Stimulated activated CD8-positive, alpha-beta memory T cell treated with anti-CD3 and anti-CD28 coated beads, Interleukin-7, amount 100 ng/mL, for 4 hours (primary cell): Measurements from ENCODE around the gene MRPL42.
"Not testable (repeated sequence)": the region's sequence is repeated elsewhere in the genome, so short reads cannot be mapped to it uniquely, and the experiment has no call there.

Experiments used
- DNase-seq, 2 donors: peaks; one replicate each; pipeline ENCODE4 v3.0.0-alpha.2; 2020; ENCODE audit warnings: low read depth in 2 of 2

MRPL42 gene

DNA sequence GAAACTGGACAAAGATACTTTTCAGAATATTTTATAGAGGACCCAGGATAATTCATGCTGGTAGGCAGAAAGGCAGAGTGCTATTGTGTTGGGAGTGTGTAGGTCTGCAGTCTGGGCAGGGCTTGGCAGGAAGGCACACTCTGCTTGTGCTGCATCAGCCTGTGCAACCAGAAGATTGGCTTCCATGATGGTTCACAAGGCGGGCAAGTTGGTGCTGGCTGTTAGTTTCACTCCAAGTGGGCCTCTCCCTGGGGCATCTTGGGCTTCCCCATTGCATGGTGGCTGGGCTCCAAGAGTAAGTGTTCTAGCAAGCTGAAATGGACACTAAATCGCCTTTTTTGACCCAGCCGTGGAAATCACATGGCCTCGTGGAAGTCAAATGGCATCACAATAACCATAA, 23.7 kb upstream of the MRPL42 start:
- no peak for DNase-seq

GRCh38 chr12:93447555-93448290, 19.6 kb upstream of the MRPL42 start:
- no peak for DNase-seq

- no peak for DNase-seq
These were observed 18.5 kb upstream of the MRPL42 start for GRCh38 chr12:93448796-93449195.

- DNase-seq = no peak
These were observed 18.0 kb upstream of the MRPL42 start for GRCh38 chr12:93449277-93449676.

DNA sequence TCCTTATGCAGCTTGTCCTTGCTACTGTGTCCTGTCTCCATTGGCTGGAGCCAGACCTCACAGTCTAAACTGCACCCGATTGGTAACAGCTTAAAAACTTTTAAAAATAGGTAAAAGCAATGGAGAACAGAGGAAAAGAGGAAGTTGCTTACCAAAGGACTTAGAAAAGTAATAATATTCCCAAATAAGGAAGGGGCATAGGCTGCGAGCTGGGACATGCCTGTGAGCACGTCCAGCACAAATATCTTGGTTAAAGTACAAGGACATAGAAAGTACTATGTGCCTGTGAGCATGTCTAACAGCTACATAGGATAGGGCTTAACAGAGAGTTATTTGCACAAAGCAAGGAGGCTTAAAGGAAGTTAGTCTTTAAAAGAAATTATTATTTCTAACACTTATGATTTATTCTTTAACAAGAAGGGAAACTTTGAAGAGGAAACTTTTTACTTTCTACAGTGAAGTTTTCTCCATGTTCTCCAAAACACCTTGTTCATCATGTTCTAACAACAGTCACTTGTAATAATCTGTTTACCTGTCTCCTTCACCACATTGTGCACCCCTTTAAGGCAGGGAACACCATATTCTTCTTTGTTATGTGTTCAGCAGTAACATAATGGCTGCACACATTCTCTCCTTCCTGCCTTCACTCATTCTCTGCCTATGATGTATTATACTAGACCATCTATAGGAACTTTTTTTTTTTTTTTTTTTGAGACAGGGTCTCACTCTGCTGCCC, 15.7 kb upstream of the MRPL42 start:
- no peak for DNase-seq

GRCh38 chr12:93453633-93454032, 13.7 kb upstream of the MRPL42 start:
- DNase-seq = no peak

DNA sequence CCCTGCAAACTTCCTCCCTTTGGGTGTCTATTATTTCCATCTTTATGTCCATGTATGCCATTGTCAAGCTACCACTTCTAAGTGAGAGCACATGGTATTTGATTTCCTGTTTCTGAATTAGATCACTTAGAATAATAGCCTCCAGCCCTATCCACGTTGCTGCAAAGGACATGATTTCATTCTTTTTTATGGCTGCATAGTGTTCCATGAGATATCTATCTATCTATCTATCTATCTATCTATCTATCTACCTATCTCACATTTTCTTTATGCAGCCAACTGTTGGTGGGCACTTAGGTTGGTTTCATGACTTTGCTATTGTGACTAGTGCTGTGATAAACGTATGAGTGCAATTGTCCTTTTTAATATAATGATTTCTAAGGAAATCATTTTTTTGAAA, 11.2 kb upstream of the MRPL42 start:
- DNase-seq = no peak

DNA sequence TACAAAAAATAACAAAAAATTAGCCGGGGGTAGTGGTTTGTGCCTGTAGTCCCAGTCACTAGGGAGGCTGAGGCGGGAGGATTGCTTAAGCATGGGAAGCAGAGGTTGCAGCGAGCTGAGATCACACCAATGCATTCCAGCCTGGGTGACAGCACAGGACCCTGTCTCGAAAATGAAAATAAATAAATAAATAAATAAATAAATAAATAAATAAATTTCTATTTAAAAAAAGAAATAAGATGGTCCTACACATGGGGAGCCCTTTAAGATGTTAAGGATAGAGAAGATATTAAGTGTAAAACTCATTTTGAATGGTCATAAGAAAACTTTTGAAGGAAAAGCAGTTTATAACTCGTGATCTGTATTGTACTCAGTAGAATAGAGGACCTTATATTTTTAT, 8.2 kb upstream of the MRPL42 start:
- no peak for DNase-seq

DNA sequence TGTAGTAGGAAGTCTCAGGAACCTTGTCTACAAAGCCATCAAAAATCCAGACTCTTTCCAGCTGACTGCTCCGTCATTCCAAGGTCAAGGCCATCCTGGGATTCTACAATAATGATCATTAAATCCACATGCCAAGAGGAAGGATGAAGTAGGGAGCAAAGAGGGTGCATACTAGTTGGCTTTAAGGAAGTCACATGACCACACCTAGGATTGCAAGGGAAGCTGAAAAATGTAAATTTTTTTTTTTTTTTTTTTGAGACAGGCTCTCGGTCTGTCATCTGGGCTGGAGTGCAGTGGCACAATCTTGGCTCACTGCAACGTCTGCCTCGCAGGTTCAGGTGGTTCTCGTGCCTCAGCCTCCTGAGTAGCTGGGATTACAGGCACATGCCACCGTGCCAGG, 7.3 kb upstream of the MRPL42 start:
- DNase-seq = no peak

GRCh38 chr12:93460902-93461301, 6.4 kb upstream of the MRPL42 start:
- no peak for DNase-seq

DNA sequence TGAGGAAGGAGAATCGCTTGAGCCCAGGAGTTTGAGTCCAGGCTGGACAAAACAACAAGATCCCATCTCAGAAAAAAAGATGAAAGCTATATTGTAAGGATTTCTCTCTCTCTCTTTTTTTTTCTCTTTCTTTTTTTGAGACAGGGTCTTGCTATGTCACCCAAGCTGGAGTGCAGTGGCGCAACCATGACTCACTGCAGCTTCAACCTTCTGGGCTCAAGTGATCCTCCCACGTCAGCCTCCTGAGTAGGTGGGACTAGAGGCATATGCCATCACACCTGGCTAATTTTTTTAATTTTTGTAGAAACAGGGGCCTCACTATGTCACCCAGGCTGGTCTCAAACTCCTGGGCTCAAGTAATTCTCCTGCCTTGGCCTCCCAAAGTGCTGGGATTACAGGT, 5.8 kb upstream of the MRPL42 start:
- DNase-seq = peak in 1 of 2 donors; percentile 7

DNA sequence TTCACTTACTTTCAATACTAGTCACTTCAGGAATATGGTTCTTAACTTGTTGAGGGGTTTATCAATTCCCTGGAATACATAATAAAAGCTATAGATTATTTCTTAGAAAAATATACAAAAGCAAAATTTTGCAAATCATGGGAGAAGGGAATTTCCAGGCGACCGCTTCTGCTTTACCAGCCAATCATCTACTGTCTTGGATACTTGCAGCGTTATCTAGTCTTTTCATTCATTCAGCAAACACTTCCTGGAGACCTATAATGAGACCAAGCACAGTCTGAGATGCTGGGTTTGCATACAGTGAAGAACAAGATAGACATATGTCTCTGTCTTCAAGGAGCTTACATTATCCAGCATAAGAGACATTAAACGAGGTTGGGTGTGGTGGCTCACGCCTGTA, 1.5 kb upstream of the MRPL42 start:
- no peak for DNase-seq

GRCh38 chr12:93466625-93467350, 526 bp upstream of the MRPL42 start:
- no peak for DNase-seq

GRCh38 chr12:93468008-93468371, 676 bp downstream of the MRPL42 start:
- no peak for DNase-seq

DNA sequence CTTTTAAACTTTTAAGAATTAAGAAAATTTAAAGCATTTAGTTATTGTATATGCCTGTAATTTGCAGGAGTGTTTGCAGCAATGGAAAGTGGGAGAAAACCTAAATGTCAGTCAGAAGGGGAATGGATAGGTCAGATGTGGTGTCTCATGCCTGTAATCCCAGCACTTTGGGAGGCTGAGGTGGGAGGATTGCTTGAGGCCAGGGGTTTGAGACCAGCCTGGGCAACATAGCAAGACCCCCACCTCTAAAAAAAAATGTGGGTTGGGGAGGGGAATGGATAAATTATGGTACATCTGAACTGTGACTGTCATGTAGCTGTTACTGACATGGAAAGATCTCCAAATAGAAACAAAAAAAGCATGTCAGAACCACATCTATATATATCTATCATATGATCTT, 2.1 kb downstream of the MRPL42 start:
- no peak for DNase-seq

DNA sequence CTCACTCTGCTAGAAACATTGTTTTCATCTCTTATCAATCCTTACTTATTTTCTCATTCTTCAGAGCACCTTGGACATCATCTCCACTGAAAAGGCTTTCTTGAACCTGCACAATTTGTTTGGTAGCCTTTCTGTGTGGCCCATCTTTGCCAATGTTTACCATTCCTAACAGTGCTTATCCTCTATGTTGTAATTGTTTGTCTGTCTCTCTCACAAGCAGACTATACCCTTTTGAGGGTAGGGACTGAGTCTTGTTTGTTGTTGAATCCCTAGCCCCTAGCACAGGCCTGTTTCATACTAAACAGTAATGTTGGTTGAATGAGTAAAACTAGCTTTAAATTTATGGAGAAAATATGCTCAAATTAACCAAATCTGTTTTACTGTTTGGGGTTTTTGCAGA, 9.2 kb downstream of the MRPL42 start:
- no peak for DNase-seq

- no peak for DNase-seq
These were observed 15.4 kb downstream of the MRPL42 start for GRCh38 chr12:93482721-93483120.

GRCh38 chr12:93483151-93483807, 16.0 kb downstream of the MRPL42 start:
- DNase-seq = no peak

GRCh38 chr12:93484315-93484981, 17.1 kb downstream of the MRPL42 start:
- DNase-seq = no peak

DNA sequence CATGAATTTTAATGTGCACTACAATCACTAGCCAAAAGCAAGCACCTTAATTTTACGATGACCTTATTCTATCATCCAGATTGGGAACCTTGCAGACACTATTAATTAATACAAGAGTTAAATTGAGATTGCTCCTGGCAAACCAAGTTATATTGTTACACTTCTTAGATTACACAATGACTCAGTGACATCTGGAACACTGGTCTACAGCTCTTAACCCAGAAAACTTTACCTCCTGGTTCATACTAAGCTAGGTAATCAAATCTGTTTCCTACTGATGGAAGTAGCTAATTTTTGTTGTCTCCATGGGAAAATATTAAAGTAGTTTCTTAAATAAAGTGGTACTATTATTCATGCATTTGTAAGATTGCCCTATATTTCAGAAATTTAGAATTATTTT, 25.5 kb downstream of the MRPL42 start:
- DNase-seq = not testable (repeated sequence)

DNA sequence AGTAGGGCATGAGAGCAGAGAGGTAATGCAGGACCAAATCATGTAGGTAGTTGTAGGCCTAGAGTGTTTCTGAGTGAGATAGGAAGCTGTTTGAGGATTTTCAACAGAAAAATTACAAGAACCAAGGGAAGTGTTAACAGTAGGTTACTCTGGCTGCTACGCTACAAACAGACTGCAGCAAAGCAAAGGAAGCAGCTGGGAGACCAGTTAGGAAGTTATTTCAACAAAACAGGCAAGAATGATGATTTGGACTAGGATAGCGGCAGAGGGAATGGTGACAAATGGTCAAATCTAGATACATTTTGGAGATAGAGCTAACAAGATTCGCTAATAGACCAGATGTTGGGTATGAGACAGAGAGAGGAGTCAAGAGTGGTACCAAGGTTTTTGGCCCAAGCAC, 26.8 kb downstream of the MRPL42 start:
- no peak for DNase-seq

DNA sequence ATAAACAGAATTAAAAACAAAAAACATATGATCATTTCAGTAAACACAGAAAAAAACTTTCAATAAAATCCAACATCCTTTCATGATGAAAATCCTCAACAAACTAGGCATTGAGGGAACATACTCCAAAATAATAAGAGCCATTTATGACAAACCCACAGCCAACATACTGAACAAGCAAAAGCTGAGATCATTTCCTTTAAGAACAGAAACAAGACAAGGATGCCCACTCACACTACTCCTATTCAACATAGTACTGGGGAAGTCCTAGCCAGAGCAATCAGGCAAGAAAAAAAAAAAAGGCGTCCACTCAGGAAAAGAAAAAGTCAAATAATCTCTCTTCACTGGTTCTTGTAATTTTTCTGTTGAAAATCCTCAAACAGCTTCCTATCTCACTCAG, 30.1 kb downstream of the MRPL42 start:
- DNase-seq = no peak
